SK-N-MC (cell line): ENCODE data around the gene PLA2G15.

ENCODE experiments used
- DNase-seq: peaks from one replicate; pipeline ENCODE4 v3.0.0-alpha.2; 2011; ENCODE audit warnings: low read depth, low spot score
- H3K27ac ChIP-seq: fragments of 200-600 bp; sonication (generic); 2 replicates; pipeline ENCODE4 v1.5.1; 2016; ENCODE audit warnings: mixed run types
- H3K36me3 ChIP-seq: fragments of 200-600 bp; sonication (generic); 2 replicates; pipeline ENCODE4 v1.6.1; 2017; ENCODE audit warnings: antibody characterized with exemption, low read length, mixed read lengths; ENCODE audit not compliant: insufficient read depth
- H3K4me3 ChIP-seq: fragments of 200-600 bp; sonication (generic); 2 replicates; pipeline ENCODE4 v1.5.1; 2016
- H3K9ac ChIP-seq: fragments of 200-600 bp; sonication (generic); 2 replicates; pipeline ENCODE4 v1.8.0; 2017; ENCODE audit warnings: mixed run types, mixed read lengths; ENCODE audit not compliant: insufficient read length
- H3K9me3 ChIP-seq: fragments of 200-600 bp; sonication (generic); 2 replicates; pipeline ENCODE4 v1.6.1; 2017; ENCODE audit warnings: low read depth, mild to moderate bottlenecking, antibody characterized with exemption, low read length, moderate library complexity, mixed read lengths
- EZH2 ChIP-seq: fragments of 200-600 bp; sonication (generic); IDR thresholded peaks from one replicate; pipeline ENCODE4 v1.6.1; 2017; ENCODE audit warnings: antibody characterized with exemption
- FOXP2 ChIP-seq: optimal IDR thresholded peaks from 2 replicates; pipeline ENCODE3; 2011; ENCODE audit warnings: mild to moderate bottlenecking, moderate library complexity; ENCODE audit not compliant: insufficient read depth; ENCODE audit errors: extremely low read length, control extremely low read depth
- POLR2AphosphoS5 ChIP-seq: IDR thresholded peaks from 2 replicates; pipeline ENCODE4 v1.6.1; 2012; ENCODE audit warnings: mild to moderate bottlenecking, low read depth, low read length, borderline replicate concordance

The PLA2G15 gene

DNA sequence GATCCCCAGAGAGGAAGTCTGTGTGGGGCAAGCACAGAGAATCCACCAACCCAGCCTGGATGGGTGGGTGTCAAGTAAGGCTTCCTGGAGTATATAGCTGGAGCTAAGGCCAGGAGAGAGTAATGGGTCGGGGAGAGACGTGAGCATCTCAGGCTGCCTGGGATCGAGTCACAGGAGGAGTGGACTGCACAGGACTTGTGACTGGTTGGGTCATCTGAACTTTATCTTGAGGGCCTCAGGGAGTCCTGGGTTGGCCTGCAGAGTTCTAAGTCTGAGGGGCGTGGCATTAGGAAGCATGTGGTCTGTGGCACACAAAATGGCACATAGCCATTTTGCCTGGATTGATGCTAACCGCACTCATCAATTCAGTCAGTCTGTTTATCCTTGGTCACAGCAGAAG, 1.5 kb downstream of the PLA2G15 start:
- TF ChIP-seq FOXP2, result no peak
- no peak for TF ChIP-seq POLR2AphosphoS5
- TF ChIP-seq EZH2, result no peak
- DNase-seq, result no peak
- no peak overlapping the region for H3K9ac ChIP-seq
- H3K27ac ChIP-seq, result no peak overlapping the region
- no peaks in the 10 kb centered on the region for H3K36me3 ChIP-seq
- H3K9me3 ChIP-seq, result no peaks in the 10 kb centered on the region
- H3K4me3 ChIP-seq, result no peak overlapping the region

DNA sequence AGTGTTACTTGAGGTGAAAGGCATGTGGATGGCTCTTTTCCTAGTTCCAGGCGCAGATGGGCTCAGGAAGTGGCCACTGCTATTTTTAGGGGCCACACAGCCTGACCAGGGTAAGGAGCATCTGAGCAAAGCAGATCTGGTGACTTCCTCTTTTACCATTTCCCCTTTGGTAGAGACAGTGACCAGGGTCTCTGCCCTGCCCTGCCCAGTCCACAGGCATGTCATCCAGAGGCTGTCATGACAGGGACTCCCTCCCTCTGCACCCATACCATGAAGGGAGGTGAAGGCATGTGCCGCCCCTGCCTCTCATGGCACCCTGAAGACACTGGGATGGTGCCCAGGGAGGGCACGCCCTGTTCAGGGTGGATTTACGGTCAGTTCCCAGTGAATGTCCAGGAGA, 2.2 kb downstream of the PLA2G15 start:
- no peak for DNase-seq
- no peak overlapping the region for H3K4me3 ChIP-seq
- no peaks in the 10 kb centered on the region for H3K36me3 ChIP-seq
- no peak overlapping the region for H3K9ac ChIP-seq
- no peak for TF ChIP-seq POLR2AphosphoS5
- no peak for TF ChIP-seq EZH2
- no peak for TF ChIP-seq FOXP2
- no peaks in the 10 kb centered on the region for H3K9me3 ChIP-seq
- H3K27ac ChIP-seq, result no peak overlapping the region

DNA sequence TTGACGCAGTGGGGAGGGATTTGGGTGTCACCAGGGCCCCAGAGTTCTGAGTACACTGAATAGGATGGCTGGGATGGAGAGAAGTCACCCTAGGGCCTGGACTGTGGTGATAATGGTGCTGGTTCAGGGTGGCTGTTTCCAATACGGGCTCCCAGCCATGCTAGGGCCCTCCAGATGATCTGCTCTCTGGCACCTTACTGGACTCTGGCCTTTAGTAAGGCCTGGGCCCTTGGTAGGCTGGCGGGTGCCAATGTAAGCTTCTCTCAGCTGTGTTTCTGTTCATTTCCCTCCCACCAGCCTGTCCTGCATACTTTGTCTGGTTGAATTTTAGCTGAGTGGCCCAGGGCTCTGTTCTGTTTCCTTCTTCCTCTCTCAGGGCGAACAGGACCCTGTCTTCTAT, 2.8 kb downstream of the PLA2G15 start:
- H3K9me3 ChIP-seq, result no peaks in the 10 kb centered on the region
- H3K4me3 ChIP-seq, result no peak overlapping the region
- TF ChIP-seq POLR2AphosphoS5 (no peak), EZH2 (no peak), FOXP2 (no peak)
- no peak for DNase-seq
- H3K9ac ChIP-seq, result no peak overlapping the region
- H3K36me3 ChIP-seq, result no peaks in the 10 kb centered on the region
- no peak overlapping the region for H3K27ac ChIP-seq

DNA sequence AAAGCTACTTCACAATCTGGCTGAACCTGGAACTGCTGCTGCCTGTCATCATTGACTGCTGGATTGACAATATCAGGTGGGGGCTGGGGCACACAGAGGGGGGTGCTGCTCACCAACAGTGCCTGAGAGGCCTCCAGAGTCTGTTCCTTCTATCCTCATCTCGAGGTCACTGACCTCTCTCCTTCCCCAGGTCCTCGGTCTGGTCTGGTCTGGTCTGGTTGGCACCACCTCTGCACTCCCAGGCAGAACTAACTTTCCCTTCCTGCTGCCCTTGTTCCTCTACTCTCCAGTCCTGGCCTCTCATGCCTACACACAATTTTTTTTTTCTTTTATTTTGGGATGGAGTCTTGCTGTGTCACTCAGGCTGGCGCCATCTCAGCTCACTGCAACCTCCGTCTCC, 4.2 kb downstream of the PLA2G15 start:
- Histone ChIP-seq H3K27ac (no peak overlapping the region), H3K4me3 (no peak overlapping the region), H3K9me3 (no peaks in the 10 kb centered on the region), H3K9ac (no peak overlapping the region), H3K36me3 (no peaks in the 10 kb centered on the region)
- DNase-seq, result no peak
- no peak for TF ChIP-seq POLR2AphosphoS5
- TF ChIP-seq EZH2, result no peak
- TF ChIP-seq FOXP2, result no peak

DNA sequence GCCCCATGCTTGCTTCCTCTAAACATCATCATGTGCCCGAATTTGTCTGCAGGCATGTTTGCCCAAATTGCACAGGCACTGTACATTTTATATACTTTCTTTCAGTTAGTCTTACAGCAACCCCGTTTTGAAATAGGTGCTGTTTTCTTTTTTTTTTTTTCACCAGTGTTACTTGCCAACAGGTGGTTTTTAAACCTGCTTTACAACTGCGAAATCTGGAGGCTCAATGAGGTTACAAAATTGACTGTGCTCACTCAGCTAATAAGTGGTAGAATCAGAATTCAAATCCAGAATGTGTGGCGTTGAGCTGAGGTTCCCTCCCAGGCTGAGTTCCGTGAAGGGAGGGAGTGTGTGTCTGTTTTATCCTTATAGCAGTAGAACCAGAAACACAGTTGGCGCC, 5.8 kb downstream of the PLA2G15 start:
- no peak overlapping the region for H3K9ac ChIP-seq
- H3K4me3 ChIP-seq, result no peak overlapping the region

DNA sequence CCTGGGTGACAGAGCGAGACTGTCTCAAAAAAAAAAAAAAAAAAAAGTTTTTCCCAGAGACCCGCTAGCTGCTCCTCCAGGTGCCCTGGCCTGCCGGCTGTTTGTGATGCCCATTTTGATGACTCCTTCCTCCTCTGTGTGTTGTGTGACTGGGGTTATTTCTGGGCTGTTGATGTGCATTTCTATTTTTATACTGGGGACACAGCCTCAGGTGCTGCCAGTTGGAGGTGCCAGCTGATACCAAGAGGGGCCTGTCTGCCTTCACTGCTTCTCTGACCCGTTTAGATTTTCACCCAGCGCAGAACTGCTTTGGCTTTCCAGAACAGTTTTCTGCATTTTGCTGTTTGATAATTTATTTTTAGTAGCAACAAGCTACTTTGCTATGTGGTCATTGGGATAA, 6.7 kb downstream of the PLA2G15 start:
- Histone ChIP-seq H3K9ac (no peak overlapping the region), H3K27ac (no peak overlapping the region), H3K9me3 (no peaks in the 10 kb centered on the region), H3K36me3 (no peaks in the 10 kb centered on the region), H3K4me3 (no peak overlapping the region)
- TF ChIP-seq POLR2AphosphoS5 (no peak), FOXP2 (no peak), EZH2 (no peak)
- DNase-seq, result no peak

More for the DNA sequence above, 5.8 kb downstream of the PLA2G15 start:
- DNase-seq, result no peak
- H3K36me3 ChIP-seq, result no peaks in the 10 kb centered on the region
- no peaks in the 10 kb centered on the region for H3K9me3 ChIP-seq
- no peak overlapping the region for H3K27ac ChIP-seq
- TF ChIP-seq POLR2AphosphoS5 (no peak), FOXP2 (no peak), EZH2 (no peak)

DNA sequence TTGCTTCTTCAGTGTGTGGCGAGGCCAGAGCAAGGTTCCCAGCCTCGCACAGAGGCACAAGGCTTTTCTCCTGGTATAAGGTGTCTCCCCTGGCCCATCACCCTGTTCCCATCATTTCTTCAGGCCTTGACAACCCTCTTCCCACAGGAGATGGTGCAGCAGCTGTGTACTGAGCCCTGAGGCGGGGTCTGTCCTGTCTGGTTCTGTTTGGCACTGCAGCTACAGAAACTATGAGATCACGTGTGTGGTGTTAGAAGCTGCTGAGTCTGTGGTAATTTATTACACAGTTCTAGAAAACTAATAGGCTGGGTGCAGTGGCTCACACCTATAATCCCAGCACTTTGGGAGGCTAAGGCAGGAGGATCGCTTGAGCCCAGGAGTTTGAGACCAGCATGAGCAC, 7.2 kb downstream of the PLA2G15 start:
- Histone ChIP-seq H3K4me3 (no peak overlapping the region), H3K9me3 (no peaks in the 10 kb centered on the region), H3K36me3 (no peaks in the 10 kb centered on the region), H3K9ac (no peak overlapping the region), H3K27ac (no peak overlapping the region)
- no peak for TF ChIP-seq POLR2AphosphoS5
- no peak for TF ChIP-seq FOXP2
- no peak for TF ChIP-seq EZH2
- DNase-seq, result no peak

DNA sequence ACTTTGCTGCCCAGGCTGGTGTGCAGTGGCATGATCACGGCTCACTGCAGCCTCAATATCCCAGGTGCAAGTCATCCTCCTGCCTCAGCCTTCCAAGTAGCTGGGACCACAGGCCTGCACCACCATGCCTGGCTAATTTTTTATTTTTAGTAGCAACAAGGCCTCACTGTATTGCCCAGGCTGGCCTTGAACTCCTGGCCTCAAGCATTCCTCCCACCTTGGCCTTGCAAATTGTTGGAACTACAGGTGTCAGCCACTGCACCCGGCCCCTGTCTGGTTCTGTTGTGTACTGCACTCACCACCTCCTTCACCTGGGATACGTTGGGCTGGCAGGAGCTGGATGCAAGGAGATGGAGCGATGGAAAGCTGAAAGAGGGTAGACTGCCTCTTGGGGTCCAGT, 8.5 kb downstream of the PLA2G15 start:
- no peak for TF ChIP-seq POLR2AphosphoS5
- TF ChIP-seq EZH2, result no peak
- TF ChIP-seq FOXP2, result no peak
- Histone ChIP-seq H3K36me3 (no peaks in the 10 kb centered on the region), H3K27ac (no peak overlapping the region), H3K9ac (no peak overlapping the region), H3K9me3 (no peaks in the 10 kb centered on the region), H3K4me3 (no peak overlapping the region)
- DNase-seq, result no peak

DNA sequence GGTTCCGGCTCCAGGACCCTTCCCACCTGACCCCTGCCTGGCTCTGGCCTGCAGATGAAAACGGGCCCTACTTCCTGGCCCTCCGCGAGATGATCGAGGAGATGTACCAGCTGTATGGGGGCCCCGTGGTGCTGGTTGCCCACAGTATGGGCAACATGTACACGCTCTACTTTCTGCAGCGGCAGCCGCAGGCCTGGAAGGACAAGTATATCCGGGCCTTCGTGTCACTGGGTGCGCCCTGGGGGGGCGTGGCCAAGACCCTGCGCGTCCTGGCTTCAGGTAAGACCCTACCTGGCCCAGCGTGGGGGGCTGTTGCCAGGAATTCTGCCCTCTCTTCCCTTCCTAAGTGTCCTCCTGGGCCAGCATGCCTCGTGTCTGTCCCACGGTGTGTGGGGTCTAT, 10.5 kb downstream of the PLA2G15 start:
- H3K27ac ChIP-seq, result no peak overlapping the region
- no peak overlapping the region for H3K9ac ChIP-seq
- no peak for DNase-seq
- H3K4me3 ChIP-seq, result no peak overlapping the region
- H3K36me3 ChIP-seq, result no peaks in the 10 kb centered on the region
- H3K9me3 ChIP-seq, result no peaks in the 10 kb centered on the region
- TF ChIP-seq POLR2AphosphoS5, result no peak
- no peak for TF ChIP-seq FOXP2
- TF ChIP-seq EZH2, result no peak
